Neutrophil (primary cell): ENCODE measurements around the gene FRS2.

Source experiments
- H3K27ac ChIP-seq: fragments of 200-600 bp; sonication (generic); 2 replicates; pipeline ENCODE4 v1.5.1; 2016; ENCODE audit warnings: mild to moderate bottlenecking, moderate library complexity
- H3K27me3 ChIP-seq: fragments of 200-600 bp; sonication (generic); 2 replicates; pipeline ENCODE4 v1.6.0; 2016; ENCODE audit warnings: mild to moderate bottlenecking
- H3K36me3 ChIP-seq: fragments of 200-600 bp; sonication (generic); 2 replicates; pipeline ENCODE4 v1.5.1; 2017
- H3K4me1 ChIP-seq, 2 experiments: fragments of 200-600 bp in 1 of 2; sonication (generic) in 1 of 2; 1 replicate in 1 of 2; 2 replicates in 1 of 2; pipeline versions ENCODE4 v1.5.1 to v1.6.1; 2013 to 2016; ENCODE audit warnings: low read depth in 1 of 2, low read length in 1 of 2, mild to moderate bottlenecking in 1 of 2, moderate library complexity in 1 of 2; ENCODE audit not compliant: control insufficient read depth in 1 of 2, insufficient read depth in 1 of 2
- H3K4me3 ChIP-seq, 2 experiments: fragments of 200-600 bp in 1 of 2; sonication (generic) in 1 of 2; 1 replicate in 1 of 2; 2 replicates in 1 of 2; pipeline ENCODE4 v1.5.1; 2013 to 2016; ENCODE audit warnings: low read depth in 1 of 2, low read length in 1 of 2, mild to moderate bottlenecking in 1 of 2, moderate library complexity in 1 of 2
- H3K9me3 ChIP-seq: fragments of 200-600 bp; sonication (generic); 2 replicates; pipeline ENCODE4 v1.5.1; 2016
- TF ChIP-seq, protein P1 (sequence below): fragments of 200-600 bp; sonication (generic); IDR thresholded peaks from 2 replicates; pipeline ENCODE4 v1.5.1; 2016; ENCODE audit warnings: antibody characterized with exemption

The FRS2 gene

DNA sequence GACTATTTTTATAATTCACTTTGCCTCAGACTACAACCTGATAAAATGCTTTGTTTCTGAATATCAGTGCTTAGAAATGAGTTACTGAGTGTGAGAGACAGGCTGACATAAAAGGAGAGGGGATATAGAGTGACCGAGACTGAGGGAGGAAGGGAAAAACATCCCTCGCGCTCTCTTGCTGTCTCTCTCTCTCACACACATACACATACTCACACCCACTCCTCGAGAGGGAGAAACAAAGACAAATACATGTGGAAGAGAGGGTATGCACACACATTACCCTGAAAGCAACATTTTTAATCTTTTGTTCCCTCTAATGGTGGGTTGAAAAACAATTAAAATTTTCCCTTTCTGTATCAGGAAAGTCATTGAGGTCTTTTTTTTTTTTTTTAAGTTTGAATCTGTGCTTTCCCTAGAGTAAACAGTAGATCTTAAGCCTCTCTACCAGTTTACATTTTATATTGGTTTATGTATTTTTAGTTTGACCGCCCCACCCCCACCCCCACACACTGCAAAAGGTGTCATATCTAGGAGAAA is 45.3 kb downstream of the FRS2 start:
- H3K27me3 ChIP-seq = no peaks in the 10 kb centered on the region
- no peaks in the 10 kb centered on the region for H3K4me1 ChIP-seq
- H3K36me3 ChIP-seq = no peaks in the 10 kb centered on the region
- no peaks in the 10 kb centered on the region for H3K9me3 ChIP-seq
- TF ChIP-seq, protein P1, sequence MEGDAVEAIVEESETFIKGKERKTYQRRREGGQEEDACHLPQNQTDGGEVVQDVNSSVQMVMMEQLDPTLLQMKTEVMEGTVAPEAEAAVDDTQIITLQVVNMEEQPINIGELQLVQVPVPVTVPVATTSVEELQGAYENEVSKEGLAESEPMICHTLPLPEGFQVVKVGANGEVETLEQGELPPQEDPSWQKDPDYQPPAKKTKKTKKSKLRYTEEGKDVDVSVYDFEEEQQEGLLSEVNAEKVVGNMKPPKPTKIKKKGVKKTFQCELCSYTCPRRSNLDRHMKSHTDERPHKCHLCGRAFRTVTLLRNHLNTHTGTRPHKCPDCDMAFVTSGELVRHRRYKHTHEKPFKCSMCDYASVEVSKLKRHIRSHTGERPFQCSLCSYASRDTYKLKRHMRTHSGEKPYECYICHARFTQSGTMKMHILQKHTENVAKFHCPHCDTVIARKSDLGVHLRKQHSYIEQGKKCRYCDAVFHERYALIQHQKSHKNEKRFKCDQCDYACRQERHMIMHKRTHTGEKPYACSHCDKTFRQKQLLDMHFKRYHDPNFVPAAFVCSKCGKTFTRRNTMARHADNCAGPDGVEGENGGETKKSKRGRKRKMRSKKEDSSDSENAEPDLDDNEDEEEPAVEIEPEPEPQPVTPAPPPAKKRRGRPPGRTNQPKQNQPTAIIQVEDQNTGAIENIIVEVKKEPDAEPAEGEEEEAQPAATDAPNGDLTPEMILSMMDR = no peak
- no peak overlapping the region for H3K27ac ChIP-seq
- no peak overlapping the region for H3K4me3 ChIP-seq

GRCh38 chr12:69516950-69517349 is 46.8 kb downstream of the FRS2 start:
- H3K27me3 ChIP-seq = no peaks in the 10 kb centered on the region
- no peaks in the 10 kb centered on the region for H3K36me3 ChIP-seq
- no peak overlapping the region for H3K27ac ChIP-seq
- TF ChIP-seq, protein P1 = no peak
- H3K9me3 ChIP-seq = no peaks in the 10 kb centered on the region
- H3K4me1 ChIP-seq = no peaks in the 10 kb centered on the region
- H3K4me3 ChIP-seq = no peak overlapping the region

DNA sequence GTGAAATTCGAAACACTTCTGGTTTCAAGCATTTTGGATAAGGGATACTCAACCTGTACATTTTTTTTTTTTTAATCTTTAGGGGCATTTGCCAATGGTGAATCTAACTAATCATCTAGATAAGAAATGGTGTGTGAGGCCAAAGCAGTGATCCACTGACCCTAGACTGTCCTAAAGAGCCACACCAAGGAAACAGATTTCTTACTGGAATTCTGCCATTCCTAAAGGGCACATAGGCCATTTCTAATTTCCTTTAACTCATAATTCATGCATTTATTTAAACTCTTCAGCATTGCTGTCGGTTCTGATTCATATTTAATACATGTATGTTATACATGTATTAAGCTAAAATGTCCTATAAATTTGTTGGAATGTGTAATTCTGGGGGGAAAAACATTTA is 47.2 kb downstream of the FRS2 start:
- H3K27ac ChIP-seq = no peak overlapping the region
- no peak overlapping the region for H3K4me3 ChIP-seq
- no peaks in the 10 kb centered on the region for H3K27me3 ChIP-seq
- no peaks in the 10 kb centered on the region for H3K9me3 ChIP-seq
- H3K4me1 ChIP-seq = no peaks in the 10 kb centered on the region
- H3K36me3 ChIP-seq = no peaks in the 10 kb centered on the region
- TF ChIP-seq, protein P1 = no peak

DNA sequence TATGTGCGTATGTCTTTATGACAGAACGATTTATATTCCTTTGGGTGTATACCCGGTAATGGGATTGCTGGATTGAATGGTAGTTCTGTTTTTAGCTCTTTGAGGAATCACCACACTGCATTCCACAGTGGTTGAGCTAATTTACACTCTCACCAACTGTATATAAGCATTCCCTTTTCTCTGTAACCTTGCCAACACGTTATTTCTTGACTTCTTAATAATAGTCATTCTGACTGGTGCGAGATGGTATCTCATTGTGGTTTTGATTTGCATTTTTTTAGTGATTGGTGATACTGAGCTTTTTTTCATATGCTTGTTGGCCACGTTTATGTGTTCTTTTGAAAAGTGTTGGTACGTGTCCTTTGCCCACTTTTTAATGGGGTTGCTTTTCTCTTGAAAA is 49.7 kb downstream of the FRS2 start:
- TF ChIP-seq, protein P1 = no peak
- Histone ChIP-seq H3K4me1 (no peaks in the 10 kb centered on the region), H3K4me3 (no peak overlapping the region), H3K36me3 (no peaks in the 10 kb centered on the region), H3K27me3 (no peaks in the 10 kb centered on the region), H3K27ac (no peak overlapping the region), H3K9me3 (no peaks in the 10 kb centered on the region)

- Histone ChIP-seq H3K36me3 (no peaks in the 10 kb centered on the region), H3K4me1 (peaks cover 0 to 5% of the 10 kb centered on the region in 2 experiments), H3K4me3 (no peak overlapping the region), H3K27ac (no peak overlapping the region), H3K27me3 (no peaks in the 10 kb centered on the region), H3K9me3 (no peaks in the 10 kb centered on the region)
- TF ChIP-seq, protein P1 = no peak
Measured at GRCh38 chr12:69523433-69524330, 53.5 kb downstream of the FRS2 start.
